Activated naive CD4-positive, alpha-beta T cell treated with Interleukin-2 at 50 U/mL for 16 hours (primary cell): Measurements from ENCODE around the gene RHOB.

Experiments
- DNase-seq: peaks from one replicate; pipeline ENCODE4 v3.0.0-alpha.2; 2020

Gene RHOB

DNA sequence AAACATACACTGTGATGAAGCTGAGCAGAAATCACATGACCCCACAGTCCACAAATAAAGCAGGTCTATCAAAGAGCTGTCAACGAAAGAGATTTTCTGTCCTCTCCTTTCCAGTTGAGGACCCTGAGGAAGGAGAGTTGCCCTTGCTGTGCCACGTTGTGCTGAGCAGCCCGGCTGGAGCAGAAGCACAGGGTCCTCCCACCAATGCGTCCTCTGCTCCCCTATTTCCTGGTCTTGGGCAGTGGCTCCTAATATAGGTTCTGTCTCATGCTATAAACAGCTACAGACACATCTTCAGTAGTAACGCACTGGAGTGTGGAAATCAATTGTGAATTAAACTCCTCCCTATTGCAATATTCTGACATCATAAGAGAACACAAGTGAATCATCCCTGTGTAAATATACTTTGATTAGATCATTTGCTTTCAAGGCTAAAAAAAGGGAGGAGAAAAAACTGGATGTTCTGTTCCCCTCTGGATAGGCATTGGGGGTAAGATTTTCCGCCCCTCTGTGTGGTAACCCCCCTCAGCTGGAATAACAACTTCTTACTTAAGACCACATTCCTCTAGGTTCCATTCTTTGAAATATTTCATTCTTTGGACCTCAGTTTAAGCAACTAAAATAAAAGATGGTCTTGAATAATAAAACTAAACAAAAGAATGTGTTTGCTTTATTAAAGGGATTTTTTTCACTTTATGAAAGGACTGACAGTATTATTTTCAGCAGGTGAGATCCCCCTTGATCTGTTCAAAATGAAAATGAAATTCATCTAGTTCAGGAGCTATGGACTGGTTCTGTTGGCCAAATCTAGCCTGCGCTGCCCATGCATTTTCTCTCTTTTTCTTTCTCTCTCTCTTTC, 8.3 kb upstream of the RHOB start:
- DNase-seq: no peak

DNA sequence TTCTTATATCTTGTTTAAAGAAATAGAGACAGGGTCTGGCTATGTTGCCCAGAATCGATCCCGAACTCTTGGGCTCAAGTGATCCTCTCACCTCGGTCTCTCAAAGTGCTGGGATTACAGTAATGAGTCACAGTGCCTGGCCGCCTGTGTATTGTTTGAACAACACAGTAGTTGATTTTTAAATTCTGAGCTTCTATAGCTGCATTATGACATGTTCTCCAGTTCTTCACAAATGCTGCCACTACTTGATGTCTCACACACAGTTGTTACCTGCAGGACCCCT, 7.7 kb upstream of the RHOB start:
- DNase-seq: no peak

DNA sequence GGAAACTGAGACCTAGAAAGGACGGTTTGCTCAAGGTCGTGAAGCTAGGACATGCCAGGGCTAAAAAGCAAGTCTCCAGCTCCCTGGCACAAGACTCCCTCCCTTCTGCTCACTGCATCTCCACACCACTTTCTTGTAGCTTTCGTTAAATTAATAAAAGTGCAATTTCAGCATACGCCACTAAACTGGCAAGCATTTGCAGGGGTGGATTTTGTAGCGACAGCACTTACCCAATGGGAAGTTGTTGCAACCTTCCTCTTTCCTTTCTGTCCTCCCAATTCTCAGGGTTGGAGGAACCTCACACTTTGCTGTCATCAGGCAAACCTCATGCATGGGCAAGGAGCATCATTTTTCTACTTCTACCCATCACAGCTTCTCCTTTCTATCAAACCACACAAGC, 7.4 kb upstream of the RHOB start:
- DNase-seq: no peak

DNA sequence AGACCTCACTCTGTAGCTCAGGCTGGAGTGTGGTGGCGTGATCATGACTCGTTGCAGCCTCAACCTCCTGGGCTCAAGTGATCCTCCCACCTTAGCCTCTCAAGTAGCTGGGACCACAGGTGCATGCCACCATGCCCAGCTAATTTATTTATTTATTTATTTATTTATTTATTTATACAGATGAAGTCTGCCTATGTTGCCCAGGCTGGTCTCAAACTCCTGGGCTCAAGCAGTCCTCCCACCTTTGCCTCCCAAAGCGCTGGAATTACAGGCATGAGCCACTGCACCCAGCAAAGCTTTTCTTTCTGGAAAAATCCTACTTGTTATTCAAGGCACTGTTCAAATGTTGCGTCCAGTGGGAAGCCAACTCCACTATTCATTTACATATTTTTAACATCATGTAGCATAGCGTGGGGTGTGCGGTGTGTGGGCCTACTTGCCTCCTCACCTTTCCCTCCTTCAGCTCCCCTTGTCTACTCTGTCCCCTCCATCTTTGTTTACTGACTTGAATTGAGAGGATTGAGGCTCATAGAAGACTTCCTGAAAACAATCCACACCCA, 6.8 kb upstream of the RHOB start:
- DNase-seq: no peak

DNA sequence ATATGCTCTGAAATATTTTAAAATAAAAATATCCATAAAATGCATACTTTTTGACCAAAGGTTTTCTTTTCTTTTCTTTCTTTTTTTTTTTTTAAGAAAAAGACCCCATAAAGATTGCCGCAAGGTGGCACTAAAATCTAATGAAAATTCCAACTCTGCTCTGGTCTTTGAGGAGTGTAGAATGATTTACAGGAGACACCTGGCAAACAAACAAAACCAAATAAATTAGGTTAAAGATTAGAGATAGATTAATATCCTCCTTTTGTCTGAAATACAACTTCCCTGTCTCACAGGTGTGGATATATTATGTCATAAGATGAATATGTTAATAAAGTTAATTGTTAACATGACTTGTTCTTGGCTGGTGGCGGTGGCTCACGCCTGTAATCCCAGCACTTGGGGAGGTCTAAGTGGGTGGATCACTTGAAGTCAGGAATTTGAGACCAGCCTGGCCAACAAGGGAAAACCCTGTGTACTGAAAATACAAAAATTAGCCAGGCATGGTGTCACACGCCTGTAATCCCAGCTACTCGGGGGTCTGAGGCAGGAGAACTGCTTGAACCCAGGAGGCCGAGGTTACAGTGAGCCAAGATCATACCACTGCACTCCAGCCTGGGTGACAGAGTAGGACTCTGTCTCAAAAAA, 3.5 kb upstream of the RHOB start:
- no peak for DNase-seq

DNA sequence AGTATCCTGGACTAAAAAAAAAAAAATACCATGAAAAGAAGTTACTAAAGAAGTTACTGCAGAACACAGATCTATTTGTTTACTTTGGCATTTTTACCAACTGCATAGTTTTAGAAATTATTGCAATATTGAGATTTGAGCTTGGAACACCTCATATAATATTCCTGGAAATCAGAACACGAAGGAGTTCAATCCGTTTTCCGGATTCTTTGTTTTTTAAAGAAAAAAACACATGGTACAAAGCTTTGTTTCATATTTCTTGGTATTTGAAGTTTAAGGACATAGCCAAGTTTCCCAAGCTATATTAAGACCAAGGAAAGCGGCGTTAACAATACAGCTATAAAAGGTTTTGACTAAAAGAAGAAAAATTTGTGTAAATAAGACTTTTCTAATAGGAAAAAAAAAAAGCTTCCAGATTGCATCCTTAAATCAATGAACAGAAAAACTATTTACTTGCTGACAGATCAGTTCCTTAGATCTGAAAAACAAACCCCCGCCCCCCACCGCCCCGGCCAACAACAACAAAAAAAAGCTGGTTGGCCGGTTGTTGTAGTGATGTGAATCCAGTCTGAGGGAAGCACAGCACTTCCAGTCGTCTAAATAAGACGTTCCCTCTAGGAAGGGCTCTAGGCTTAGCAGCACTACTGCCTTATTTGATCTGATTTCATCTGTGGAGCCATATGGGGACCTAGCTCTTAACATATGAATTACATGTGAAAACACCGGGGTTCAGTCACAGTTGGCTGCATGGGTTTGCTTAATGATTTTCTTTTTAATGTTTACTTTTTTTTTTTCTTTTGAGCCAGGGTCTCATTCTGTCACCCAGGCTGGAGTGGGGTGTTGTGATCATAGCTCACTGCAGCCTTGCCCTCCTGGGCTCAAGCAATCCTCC, 2.5 kb upstream of the RHOB start:
- DNase-seq: no peak

DNA sequence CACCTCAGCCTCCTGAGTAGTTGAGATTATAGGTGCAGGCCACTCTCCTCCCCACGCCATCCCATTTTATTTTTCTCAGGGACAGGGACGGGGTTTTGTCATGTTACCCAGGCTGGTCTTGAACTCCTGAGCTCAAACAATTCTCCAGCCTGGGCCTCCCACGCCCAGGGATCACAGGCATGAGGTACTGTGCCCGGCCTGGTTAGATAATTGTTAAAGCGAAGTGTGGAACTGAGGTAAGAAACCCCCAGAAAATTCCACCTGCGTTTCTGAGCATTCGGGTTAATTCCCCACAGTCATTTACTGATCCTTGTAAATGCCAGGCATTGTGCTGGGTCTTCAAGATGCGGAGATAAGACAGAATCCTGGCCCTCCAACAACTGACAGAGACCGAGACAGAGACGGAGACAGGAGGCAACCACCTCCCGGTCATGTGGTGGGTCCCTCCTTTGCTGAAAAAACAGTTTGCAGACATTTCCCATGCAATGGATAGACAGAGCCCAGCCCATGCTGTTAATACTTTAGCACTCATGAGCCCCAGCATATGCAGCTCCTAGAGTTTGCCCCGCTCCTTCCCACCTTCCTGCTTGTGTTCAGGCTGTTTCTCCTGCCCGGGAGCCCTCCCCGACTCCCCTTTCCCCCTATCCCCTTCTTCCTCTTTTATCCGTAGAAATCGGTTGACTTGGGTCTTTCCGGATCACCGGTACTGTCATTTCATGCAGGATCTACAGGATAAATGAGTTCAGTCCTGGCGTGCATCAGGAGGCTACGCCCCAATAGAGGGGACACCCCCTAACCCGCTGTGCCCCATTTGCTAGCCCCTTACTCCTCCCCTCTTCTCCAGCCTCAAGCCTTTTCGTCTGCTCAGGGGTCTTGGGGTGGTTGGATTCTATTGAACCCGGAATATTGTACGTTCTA, 1.6 kb upstream of the RHOB start:
- no peak for DNase-seq

DNA sequence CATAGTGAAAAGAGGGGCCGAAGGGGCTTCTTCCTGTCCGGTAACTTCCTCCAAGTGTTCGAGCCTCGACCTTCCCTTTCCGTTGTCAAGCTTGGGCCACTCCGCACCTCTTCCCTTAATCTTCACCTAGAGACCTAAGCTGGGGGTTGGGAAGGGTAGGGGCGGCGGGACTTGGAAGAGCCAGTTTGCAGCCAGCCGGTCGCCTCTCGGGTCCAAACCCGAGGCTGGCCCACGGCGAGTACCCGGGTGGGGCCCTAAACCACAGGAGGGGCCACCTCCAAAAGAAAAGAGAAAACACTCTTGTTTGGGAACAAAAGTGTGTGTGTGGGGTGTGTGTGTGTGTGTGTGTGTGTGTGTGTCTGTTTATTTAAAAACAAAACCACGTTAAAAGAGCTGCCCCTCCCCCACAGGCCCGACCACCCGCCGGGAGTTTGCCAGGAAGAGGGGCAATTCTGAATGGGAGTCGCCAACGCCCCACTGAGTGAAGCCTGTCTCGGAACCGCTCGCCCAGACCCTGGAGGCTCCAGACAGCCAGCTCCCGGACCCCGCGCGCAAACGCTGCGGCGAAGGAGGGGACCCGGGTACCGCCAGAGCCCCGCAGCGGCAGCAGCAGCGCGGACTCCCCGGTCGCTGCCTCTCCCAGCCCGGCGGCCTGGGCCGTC, 488 bp upstream of the RHOB start:
- no peak for DNase-seq

DNA sequence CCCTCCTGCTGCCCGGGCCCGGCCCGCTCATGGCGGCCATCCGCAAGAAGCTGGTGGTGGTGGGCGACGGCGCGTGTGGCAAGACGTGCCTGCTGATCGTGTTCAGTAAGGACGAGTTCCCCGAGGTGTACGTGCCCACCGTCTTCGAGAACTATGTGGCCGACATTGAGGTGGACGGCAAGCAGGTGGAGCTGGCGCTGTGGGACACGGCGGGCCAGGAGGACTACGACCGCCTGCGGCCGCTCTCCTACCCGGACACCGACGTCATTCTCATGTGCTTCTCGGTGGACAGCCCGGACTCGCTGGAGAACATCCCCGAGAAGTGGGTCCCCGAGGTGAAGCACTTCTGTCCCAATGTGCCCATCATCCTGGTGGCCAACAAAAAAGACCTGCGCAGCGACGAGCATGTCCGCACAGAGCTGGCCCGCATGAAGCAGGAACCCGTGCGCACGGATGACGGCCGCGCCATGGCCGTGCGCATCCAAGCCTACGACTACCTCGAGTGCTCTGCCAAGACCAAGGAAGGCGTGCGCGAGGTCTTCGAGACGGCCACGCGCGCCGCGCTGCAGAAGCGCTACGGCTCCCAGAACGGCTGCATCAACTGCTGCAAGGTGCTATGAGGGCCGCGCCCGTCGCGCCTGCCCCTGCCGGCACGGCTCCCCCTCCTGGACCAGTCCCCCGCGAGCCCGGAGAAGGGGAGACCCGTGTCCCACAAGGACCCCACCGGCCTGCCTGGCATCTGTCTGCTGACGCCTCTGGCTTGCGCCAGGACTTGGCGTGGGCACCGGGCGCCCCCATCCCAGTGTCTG, 767 bp downstream of the RHOB start:
- no peak for DNase-seq

DNA sequence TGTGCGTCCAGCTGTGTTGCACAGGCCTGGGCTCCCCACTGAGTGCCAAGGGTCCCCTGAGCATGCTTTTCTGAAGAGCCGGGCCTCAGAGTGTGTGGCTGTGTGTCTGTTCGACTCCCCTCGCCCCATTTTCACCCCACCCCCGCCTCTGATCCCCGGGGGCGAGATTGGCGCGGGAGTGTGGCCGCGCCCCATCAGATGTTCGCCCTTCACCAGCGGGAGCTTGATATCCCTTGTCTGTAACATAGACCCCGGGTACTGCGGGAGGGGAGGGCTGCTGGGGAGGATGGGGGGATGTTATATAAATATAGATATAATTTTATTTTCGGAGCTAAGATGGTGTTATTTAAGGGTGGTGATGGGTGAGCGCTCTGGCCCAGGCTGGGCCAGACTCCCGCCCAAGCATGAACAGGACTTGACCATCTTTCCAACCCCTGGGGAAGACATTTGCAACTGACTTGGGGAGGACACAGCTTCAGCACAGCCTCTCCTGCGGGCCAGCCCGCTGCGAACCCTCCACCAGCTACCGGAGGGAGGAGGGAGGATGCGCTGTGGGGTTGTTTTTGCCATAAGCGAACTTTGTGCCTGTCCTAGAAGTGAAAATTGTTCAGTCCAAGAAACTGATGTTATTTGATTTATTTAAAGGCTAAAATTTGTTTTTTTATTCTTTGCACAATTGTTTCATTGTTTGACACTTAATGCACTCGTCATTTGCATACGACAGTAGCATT, 1.5 kb downstream of the RHOB start:
- DNase-seq: no peak

DNA sequence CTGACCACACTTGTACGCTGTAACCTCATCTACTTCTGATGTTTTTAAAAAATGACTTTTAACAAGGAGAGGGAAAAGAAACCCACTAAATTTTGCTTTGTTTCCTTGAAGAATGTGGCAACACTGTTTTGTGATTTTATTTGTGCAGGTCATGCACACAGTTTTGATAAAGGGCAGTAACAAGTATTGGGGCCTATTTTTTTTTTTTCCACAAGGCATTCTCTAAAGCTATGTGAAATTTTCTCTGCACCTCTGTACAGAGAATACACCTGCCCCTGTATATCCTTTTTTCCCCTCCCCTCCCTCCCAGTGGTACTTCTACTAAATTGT, 2.1 kb downstream of the RHOB start:
- no peak for DNase-seq

DNA sequence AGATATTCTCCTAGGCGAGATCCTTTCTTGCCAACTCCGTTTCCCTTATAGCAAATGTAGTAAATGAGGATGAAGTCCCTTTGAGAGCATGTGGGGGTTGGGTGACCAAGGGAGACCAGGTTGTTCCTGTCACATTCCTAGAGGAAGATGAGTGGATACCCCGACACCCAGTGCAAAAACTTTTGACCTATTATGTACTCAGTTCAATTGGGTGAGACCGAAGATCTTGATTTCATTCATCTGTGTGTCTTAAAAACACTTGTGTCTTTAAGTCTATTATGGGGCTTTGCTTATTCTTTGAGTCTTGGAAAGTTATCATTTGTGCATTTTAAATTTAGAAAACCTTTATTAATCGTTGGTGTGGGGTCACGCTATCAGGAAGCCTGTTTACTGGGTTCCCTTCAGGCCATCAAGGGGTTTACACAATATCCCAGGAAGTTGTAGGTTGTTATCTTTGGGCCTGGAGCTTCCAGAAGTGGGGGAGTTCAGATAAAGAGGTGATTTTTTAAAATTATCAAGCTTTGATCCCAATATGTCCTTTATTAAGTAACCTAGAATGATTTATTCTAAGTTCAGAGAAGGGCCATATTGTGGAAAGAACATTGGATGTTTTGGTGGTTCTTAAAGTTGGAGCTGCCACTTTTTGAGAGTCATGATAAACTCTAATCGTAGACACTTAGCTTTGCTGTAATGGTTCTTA, 2.8 kb downstream of the RHOB start:
- DNase-seq: no peak

DNA sequence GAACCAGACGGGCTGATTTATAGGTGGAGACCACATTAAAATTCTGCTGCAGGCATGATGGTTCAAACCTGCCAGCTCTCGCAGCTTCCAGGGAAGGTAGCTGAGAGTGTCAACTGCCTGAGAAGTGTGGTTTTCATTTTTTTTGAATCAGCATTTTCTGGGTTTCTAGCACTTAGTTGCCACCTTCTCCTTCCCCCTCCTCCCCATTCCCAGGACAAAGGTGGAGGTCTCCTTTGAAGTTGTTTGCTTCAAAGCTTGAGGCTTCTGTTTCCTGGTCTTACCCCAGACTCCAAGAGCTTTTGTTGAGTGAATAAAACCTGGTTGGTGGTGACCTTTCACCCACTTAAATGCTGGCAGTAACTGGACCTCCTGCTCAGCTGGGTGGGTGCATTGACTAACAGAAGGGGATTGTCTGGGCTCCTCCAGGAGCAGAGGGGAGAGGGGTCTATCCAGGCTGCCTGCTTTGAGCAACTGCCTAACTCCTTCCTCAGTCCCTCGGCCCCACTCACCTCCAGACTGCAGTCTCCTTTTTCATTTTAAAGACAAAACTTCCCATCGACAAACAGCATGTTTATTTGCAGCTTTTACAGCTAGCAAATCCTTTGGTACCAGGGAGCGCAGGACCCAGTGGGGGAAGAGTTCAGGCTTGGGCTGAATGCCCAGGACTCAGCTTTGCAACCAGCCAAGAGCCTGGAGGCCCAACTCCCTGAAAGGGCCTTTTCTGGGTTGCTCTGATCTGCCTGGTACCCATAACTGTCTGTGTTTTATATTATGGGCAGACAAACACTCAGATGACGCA, 3.5 kb downstream of the RHOB start:
- DNase-seq: no peak

DNA sequence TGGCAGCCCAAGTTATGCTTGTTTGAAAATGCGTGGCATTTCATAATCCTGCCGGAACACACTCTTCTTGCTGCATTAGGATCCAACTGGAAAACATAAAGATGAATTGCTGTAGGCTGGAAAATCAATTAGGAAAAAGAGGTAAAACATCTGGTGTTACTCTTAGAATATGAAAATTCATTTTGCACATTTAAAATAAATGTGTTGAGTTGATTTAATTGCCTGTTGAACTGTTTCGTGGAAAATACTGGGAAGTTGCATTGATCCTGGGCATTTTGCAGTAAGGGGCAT, 4.1 kb downstream of the RHOB start:
- no peak for DNase-seq

DNA sequence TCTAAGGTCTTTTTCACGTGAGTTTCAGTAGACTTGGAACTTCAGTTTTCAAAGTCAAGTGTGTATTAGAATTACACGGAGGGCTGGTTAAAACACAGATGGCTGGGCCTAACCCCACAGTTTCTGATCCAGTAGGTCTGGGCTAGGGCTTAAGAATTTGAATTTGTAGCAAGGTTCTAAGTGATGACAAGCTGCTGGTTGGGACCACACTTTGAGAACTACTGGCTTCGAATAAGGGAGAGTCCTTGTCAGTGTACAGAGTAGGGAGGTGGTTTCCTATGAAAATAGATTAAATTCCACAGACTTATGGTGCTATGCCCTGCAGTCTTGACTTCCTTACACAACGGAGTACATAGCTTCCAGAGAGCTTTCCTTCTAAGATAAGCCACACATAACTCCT, 4.5 kb downstream of the RHOB start:
- DNase-seq: no peak

DNA sequence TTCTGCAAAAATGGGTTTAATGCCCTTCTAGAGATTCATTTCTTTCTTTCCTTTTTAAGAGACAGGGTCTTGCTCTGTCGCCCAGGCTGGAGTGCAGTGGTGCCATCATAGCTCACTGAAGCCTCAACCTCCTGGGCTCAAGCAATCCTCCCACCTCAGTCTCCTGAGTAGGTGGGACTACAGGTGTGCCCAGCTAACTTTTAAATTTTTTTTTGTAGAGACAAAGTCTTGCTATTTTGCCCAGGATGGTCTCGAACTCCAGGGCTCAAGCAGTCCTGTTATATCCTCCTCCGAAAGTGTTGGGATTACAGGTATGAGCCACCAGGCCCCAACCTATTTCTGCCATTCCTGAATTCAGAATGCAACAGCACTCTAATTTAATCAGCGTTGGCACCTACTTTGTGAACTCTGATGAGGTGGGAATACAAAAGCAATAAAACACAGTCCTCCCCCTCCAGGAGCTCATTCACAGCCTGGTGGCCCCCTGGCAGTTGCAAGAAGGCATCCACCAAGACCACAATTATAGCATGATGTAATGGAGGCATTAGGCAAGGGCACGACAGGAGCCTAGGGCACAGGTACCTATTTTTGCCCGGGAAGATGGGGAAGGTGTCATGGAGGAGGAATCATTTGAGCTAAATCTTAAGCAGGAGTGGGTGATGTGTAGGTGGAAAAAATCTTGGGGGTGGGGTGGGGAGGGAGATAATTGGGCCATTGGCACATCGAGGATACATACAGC, 5.1 kb downstream of the RHOB start:
- DNase-seq: no peak

DNA sequence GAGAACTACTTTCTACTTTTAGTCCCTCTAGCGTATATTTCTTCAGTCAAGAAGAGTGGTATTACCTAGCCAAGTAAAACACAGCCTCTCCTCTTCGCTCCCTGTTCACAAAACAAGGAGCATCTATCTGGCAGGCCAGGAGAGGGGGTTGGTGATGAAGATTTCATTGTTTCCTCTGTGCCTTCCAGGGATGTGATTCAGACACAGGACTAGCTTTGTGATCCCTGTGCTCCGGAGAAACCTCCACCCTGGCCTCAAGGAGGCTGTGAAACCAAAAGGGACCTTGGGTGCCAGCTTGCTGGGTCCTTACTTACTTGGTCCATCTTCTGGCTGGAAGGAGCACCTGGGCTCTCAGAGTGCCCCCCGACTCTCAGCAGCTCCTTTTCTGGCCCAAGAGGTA, 5.7 kb downstream of the RHOB start:
- DNase-seq: no peak

DNA sequence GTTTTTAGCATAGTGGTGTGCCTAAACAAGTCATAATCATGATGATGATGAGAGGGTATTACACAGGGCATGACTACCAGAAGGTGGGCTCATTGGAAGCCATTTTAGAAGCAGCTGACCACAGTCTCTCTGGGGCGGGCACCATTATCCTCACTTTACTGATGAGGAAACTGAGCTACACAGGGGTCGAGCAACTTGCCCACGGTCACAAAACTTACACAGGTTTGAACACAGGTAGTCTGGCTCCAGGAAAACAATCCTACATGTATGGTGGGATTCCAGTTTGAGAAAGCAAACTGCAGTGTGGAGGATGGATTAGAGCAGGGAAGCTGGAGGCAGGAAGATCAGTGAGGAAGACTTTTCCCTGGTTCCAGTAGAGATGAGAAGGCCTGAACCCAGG, 6.2 kb downstream of the RHOB start:
- DNase-seq: no peak
